Fibroblast of the aortic adventitia (primary cell): ENCODE results near the gene TMEM8B. TPM values are rescaled to one million over a fixed set of nuclear protein-coding genes. Genes with fewer than 3 reads are reported as not detected.

ENCODE experiments used
- DNase-seq: peaks from one replicate; pipeline ENCODE4 v3.0.0-alpha.2; 2010; ENCODE audit warnings: low read depth
- H3K4me3 ChIP-seq: 2 replicates; pipeline ENCODE4 v1.5.1; 2011; ENCODE audit warnings: low read depth, mild to moderate bottlenecking, control low read depth, low read length, moderate library complexity
- CTCF ChIP-seq: IDR thresholded peaks from 2 replicates; pipeline ENCODE4 v1.5.1; 2011; ENCODE audit warnings: mild to moderate bottlenecking, low read length, control low read depth, inconsistent platforms; ENCODE audit not compliant: insufficient read depth
- total RNA-seq: library from RNA; depleted of rRNA; stranded (reverse); fragments of >200 nt; gene quantifications from 2 replicates; pipeline ENCODE4 v1.2.3, GENCODE V29; 2012; ENCODE audit warnings: low replicate concordance

Gene TMEM8B
- total RNA-seq, 1 donor = 2.8 TPM

GRCh38 chr9:35904338-35904737, 75.3 kb downstream of the TMEM8B start:
- DNase-seq = no peak
- TF ChIP-seq CTCF = no peak
- no peak overlapping the region for H3K4me3 ChIP-seq

GRCh38 chr9:35905051-35905781, 76.2 kb downstream of the TMEM8B start:
- no peak overlapping the region for H3K4me3 ChIP-seq
- no peak for DNase-seq
- TF ChIP-seq CTCF = no peak

GRCh38 chr9:35905912-35906679, 77.1 kb downstream of the TMEM8B start, which contains the start of gene HRCT1:
HRCT1 (plus strand) TSS chr9:35906202; CDS start chr9:35906288, 86 bp downstream.
- peak; percentile 98 for DNase-seq
- peak within 1 kb of the TSS; percentile 48 for H3K4me3 ChIP-seq
- no peak for TF ChIP-seq CTCF

GRCh38 chr9:35906923-35907699, 78.1 kb downstream of the TMEM8B start:
- peak; percentile 91 for DNase-seq
- peak; percentile 22 for TF ChIP-seq CTCF
- peak overlapping the region; percentile 48 for H3K4me3 ChIP-seq

GRCh38 chr9:35907711-35908503, 78.9 kb downstream of the TMEM8B start:
- peak overlapping the region; percentile 48 for H3K4me3 ChIP-seq
- TF ChIP-seq CTCF = no peak
- DNase-seq = peak; percentile 91
